Measurements from ENCODE around the gene SPATC1L.
"Not testable (repeated sequence)": the region's sequence is repeated elsewhere in the genome, so short reads cannot be mapped to it uniquely, and the experiment has no call there.

Gene SPATC1L

GRCh38 chr21:46182548-46183336 is 1.5 kb downstream of the SPATC1L start:
- DNase-seq, result no peak

- DNase-seq, result no peak
Observed at GRCh38 chr21:46181953-46182547, 2.2 kb downstream of the SPATC1L start.

GRCh38 chr21:46181436-46181835 is 2.8 kb downstream of the SPATC1L start:
- DNase-seq, result no peak

- DNase-seq, result no peak
Observed at GRCh38 chr21:46180778-46181391, 3.4 kb downstream of the SPATC1L start.

- no peak for DNase-seq
Observed at GRCh38 chr21:46180079-46180722, 4.1 kb downstream of the SPATC1L start.

GRCh38 chr21:46179708-46180078 is 4.6 kb downstream of the SPATC1L start:
- DNase-seq, result no peak

GRCh38 chr21:46178961-46179360 is 5.3 kb downstream of the SPATC1L start:
- DNase-seq, result no peak

GRCh38 chr21:46176443-46177129 is 7.7 kb downstream of the SPATC1L start:
- not testable (repeated sequence) for DNase-seq

- DNase-seq, result no peak
Observed at GRCh38 chr21:46173573-46173972, 10.7 kb downstream of the SPATC1L start.

- DNase-seq, result no peak
Observed at GRCh38 chr21:46172863-46173528, 11.3 kb downstream of the SPATC1L start.

GRCh38 chr21:46171996-46172862 is 12.0 kb downstream of the SPATC1L start:
- DNase-seq, result no peak

GRCh38 chr21:46171585-46171984 is 12.7 kb downstream of the SPATC1L start:
- DNase-seq, result no peak

- not testable (repeated sequence) for DNase-seq
Observed at GRCh38 chr21:46170436-46171193, 13.6 kb downstream of the SPATC1L start.

- DNase-seq, result no peak
Observed at GRCh38 chr21:46168659-46169386, 15.4 kb downstream of the SPATC1L start.

GRCh38 chr21:46168238-46168637 is 16.0 kb downstream of the SPATC1L start:
- no peak for DNase-seq

- DNase-seq, result no peak
Observed at GRCh38 chr21:46165098-46165497, 19.2 kb downstream of the SPATC1L start.

GRCh38 chr21:46163380-46163779 is 20.9 kb downstream of the SPATC1L start:
- DNase-seq, result no peak

GRCh38 chr21:46161633-46162592 is 22.3 kb downstream of the SPATC1L start:
- no peak for DNase-seq

Measured in activated naive CD4-positive, alpha-beta T cell treated with Interleukin-2 at 50 U/mL for 16 hours (primary cell).